IPS-18c (cell line): ENCODE results near the gene CYP2A6.
"Not testable (repeated sequence)": the region's sequence is repeated elsewhere in the genome, so short reads cannot be mapped to it uniquely, and the experiment has no call there.

ENCODE experiments used
- H3K4me3 ChIP-seq: 2 replicates; pipeline ENCODE4 v1.7.0; 2013; ENCODE audit warnings: low read depth, mild to moderate bottlenecking, low read length, moderate library complexity; ENCODE audit not compliant: insufficient read depth
- H3K9me3 ChIP-seq: one replicate; pipeline ENCODE4 v1.6.1; 2013; ENCODE audit warnings: mild to moderate bottlenecking, low read length, moderate library complexity; ENCODE audit not compliant: control insufficient read depth, insufficient read depth

The CYP2A6 gene

GRCh38 chr19:40826312-40826698 is 23.9 kb downstream of the CYP2A6 start:
- H3K4me3 ChIP-seq, H3K9me3 ChIP-seq: not testable (repeated sequence)

GRCh38 chr19:40825460-40826095 is 24.7 kb downstream of the CYP2A6 start:
- not testable (repeated sequence) for H3K9me3 ChIP-seq, H3K4me3 ChIP-seq

GRCh38 chr19:40824916-40825315 is 25.3 kb downstream of the CYP2A6 start:
- H3K9me3 ChIP-seq = not testable (repeated sequence)

GRCh38 chr19:40822704-40823553 is 27.3 kb downstream of the CYP2A6 start:
- H3K9me3 ChIP-seq, H3K4me3 ChIP-seq: not testable (repeated sequence)

More at GRCh38 chr19:40824916-40825315, 25.3 kb downstream of the CYP2A6 start:
- not testable (repeated sequence) for H3K4me3 ChIP-seq

GRCh38 chr19:40822161-40822560 is 28.1 kb downstream of the CYP2A6 start:
- H3K4me3 ChIP-seq = no peak overlapping the region
- no peaks in the 10 kb centered on the region for H3K9me3 ChIP-seq

GRCh38 chr19:40819479-40820234 is 30.6 kb downstream of the CYP2A6 start:
- H3K4me3 ChIP-seq, H3K9me3 ChIP-seq: not testable (repeated sequence)

- H3K9me3 ChIP-seq, H3K4me3 ChIP-seq: not testable (repeated sequence)
These were observed 31.5 kb downstream of the CYP2A6 start for GRCh38 chr19:40818480-40819399.

- Histone ChIP-seq H3K9me3 (no peaks in the 10 kb centered on the region), H3K4me3 (no peak overlapping the region)
These were observed 35.0 kb downstream of the CYP2A6 start for GRCh38 chr19:40815223-40815622.

- Histone ChIP-seq H3K4me3 (no peak overlapping the region), H3K9me3 (no peaks in the 10 kb centered on the region)
These were observed 37.1 kb downstream of the CYP2A6 start for GRCh38 chr19:40813182-40813581.

- H3K9me3 ChIP-seq, H3K4me3 ChIP-seq: not testable (repeated sequence)
These were observed 37.7 kb downstream of the CYP2A6 start for GRCh38 chr19:40812571-40812970.

- Histone ChIP-seq H3K9me3 (no peaks in the 10 kb centered on the region), H3K4me3 (peak overlapping the region; percentile 50)
These were observed 38.5 kb downstream of the CYP2A6 start for GRCh38 chr19:40811478-40812341.

- not testable (repeated sequence) for H3K9me3 ChIP-seq
- peak overlapping the region; percentile 50 for H3K4me3 ChIP-seq
These were observed 39.4 kb downstream of the CYP2A6 start for GRCh38 chr19:40810649-40811408.

GRCh38 chr19:40810160-40810559 is 40.1 kb downstream of the CYP2A6 start:
- Histone ChIP-seq H3K4me3 (peak overlapping the region; percentile 43; the same call in 1 of the 2 replicates), H3K9me3 (no peaks in the 10 kb centered on the region)

GRCh38 chr19:40809358-40810086 is 40.7 kb downstream of the CYP2A6 start:
- no peaks in the 10 kb centered on the region for H3K9me3 ChIP-seq
- 0 out of 2 replicates have a peak overlapping the region, but pooled peaks have one; percentile 43 for H3K4me3 ChIP-seq

- H3K4me3 ChIP-seq = no peak overlapping the region
- no peaks in the 10 kb centered on the region for H3K9me3 ChIP-seq
These were observed 41.8 kb downstream of the CYP2A6 start for GRCh38 chr19:40808497-40808896.
